H9 (cell line): ENCODE data around the gene PIK3C2A. TPM values are rescaled to one million over a fixed set of nuclear protein-coding genes. Genes with fewer than 3 reads are reported as not detected.
A peak's percentile ranks its signal among the peaks of the same experiment; 100 is the strongest.

ENCODE experiments used
- DNase-seq: peaks from one replicate; pipeline ENCODE4 v3.0.0-alpha.2; 2017
- H2AFZ ChIP-seq: one replicate; pipeline ENCODE4 v1.6.1; 2013; ENCODE audit warnings: mild to moderate bottlenecking, low read length, control low read depth, moderate library complexity
- H2AK5ac ChIP-seq: 2 replicates; pipeline ENCODE4 v1.6.1; 2013; ENCODE audit warnings: low read length, control low read depth, mixed read lengths; ENCODE audit not compliant: insufficient read length
- H2BK120ac ChIP-seq: one replicate; pipeline ENCODE4 v1.6.1; 2013; ENCODE audit warnings: low read depth, mild to moderate bottlenecking, low read length, control low read depth, inconsistent platforms; ENCODE audit not compliant: poor library complexity, severe bottlenecking
- H2BK12ac ChIP-seq: 2 replicates; pipeline ENCODE4 v1.6.1; 2013; ENCODE audit warnings: low read length, control low read depth, mixed read lengths, low read depth; ENCODE audit not compliant: insufficient read length
- H2BK15ac ChIP-seq: 2 replicates; pipeline ENCODE4 v1.6.1; 2013; ENCODE audit warnings: low read depth, low read length, control low read depth
- H2BK20ac ChIP-seq: one replicate; pipeline ENCODE4 v1.6.1; 2013; ENCODE audit warnings: low read depth, mild to moderate bottlenecking, low read length, control low read depth, inconsistent platforms; ENCODE audit not compliant: poor library complexity, severe bottlenecking
- H2BK5ac ChIP-seq: 2 replicates; pipeline ENCODE4 v1.6.1; 2013; ENCODE audit warnings: low read length, control low read depth, mixed read lengths; ENCODE audit not compliant: insufficient read length
- H3K14ac ChIP-seq: 2 replicates; pipeline ENCODE4 v1.6.1; 2013; ENCODE audit warnings: low read length, control low read depth; ENCODE audit not compliant: insufficient read depth
- H3K18ac ChIP-seq: 2 replicates; pipeline ENCODE4 v1.6.1; 2013; ENCODE audit warnings: low read depth, mild to moderate bottlenecking, mixed read lengths, low read length, control low read depth; ENCODE audit not compliant: insufficient read length
- H3K23ac ChIP-seq: 2 replicates; pipeline ENCODE4 v1.6.1; 2013; ENCODE audit warnings: low read length, control low read depth, mixed read lengths, low read depth; ENCODE audit not compliant: insufficient read length
- H3K23me2 ChIP-seq: 2 replicates; pipeline ENCODE4 v1.6.1; 2013; ENCODE audit warnings: low read depth, mild to moderate bottlenecking, mixed read lengths, low read length, control low read depth; ENCODE audit not compliant: insufficient read length, poor library complexity, severe bottlenecking
- H3K27ac ChIP-seq: 2 replicates; pipeline ENCODE4 v1.5.1; 2013; ENCODE audit warnings: low read length, control low read depth, mixed read lengths, low read depth; ENCODE audit not compliant: insufficient read length
- H3K27me3 ChIP-seq: 2 replicates; pipeline ENCODE4 v1.6.1; 2013; ENCODE audit warnings: low read length, control low read depth, inconsistent platforms; ENCODE audit not compliant: insufficient read depth
- H3K4ac ChIP-seq: 2 replicates; pipeline ENCODE4 v1.6.1; 2013; ENCODE audit warnings: low read depth, mild to moderate bottlenecking, control low read depth, inconsistent platforms, low read length, moderate library complexity
- H3K4me1 ChIP-seq: 2 replicates; pipeline ENCODE4 v1.6.1; 2013; ENCODE audit warnings: low read length, control low read depth, inconsistent platforms; ENCODE audit not compliant: insufficient read depth
- H3K4me2 ChIP-seq: 2 replicates; pipeline ENCODE4 v1.6.1; 2013; ENCODE audit warnings: low read length, control low read depth, mixed read lengths; ENCODE audit not compliant: insufficient read length, insufficient read depth
- H3K56ac ChIP-seq: 2 replicates; pipeline ENCODE4 v1.6.1; 2013; ENCODE audit warnings: low read depth, mild to moderate bottlenecking, mixed read lengths, low read length, control low read depth; ENCODE audit not compliant: insufficient read length
- H3K79me1 ChIP-seq: 2 replicates; pipeline ENCODE4 v1.6.1; 2013; ENCODE audit warnings: low read depth, mild to moderate bottlenecking, moderate library complexity, low read length, control low read depth, inconsistent platforms; ENCODE audit not compliant: insufficient read depth, poor library complexity, severe bottlenecking
- H3K79me2 ChIP-seq: 2 replicates; pipeline ENCODE4 v1.6.1; 2013; ENCODE audit warnings: low read length, control low read depth, inconsistent platforms; ENCODE audit not compliant: insufficient read depth
- H3K9ac ChIP-seq: 2 replicates; pipeline ENCODE4 v1.6.1; 2013; ENCODE audit warnings: low read length, control low read depth, mixed read lengths; ENCODE audit not compliant: insufficient read length; ENCODE audit errors: extremely low read depth
- H3K9me3 ChIP-seq: one replicate; pipeline ENCODE4 v1.6.1; 2013; ENCODE audit warnings: low read depth, low read length, inconsistent platforms; ENCODE audit not compliant: control insufficient read depth
- H3T11ph ChIP-seq: one replicate; pipeline ENCODE4 v1.6.1; 2013; ENCODE audit warnings: mild to moderate bottlenecking, low read length, control low read depth, inconsistent platforms
- H4K20me1 ChIP-seq: one replicate; pipeline ENCODE4 v1.6.1; 2013; ENCODE audit not compliant: control insufficient read depth, insufficient read length, insufficient read depth
- H4K5ac ChIP-seq: 2 replicates; pipeline ENCODE4 v1.6.1; 2013; ENCODE audit warnings: low read depth, mild to moderate bottlenecking, mixed read lengths, low read length, control low read depth; ENCODE audit not compliant: insufficient read length
- H4K8ac ChIP-seq: replicated peaks from 2 replicates; pipeline ENCODE4 v1.6.1; 2013; ENCODE audit warnings: low read length, control low read depth, mixed read lengths, low read depth; ENCODE audit not compliant: insufficient read length
- H4K91ac ChIP-seq: 2 replicates; pipeline ENCODE4 v1.6.1; 2013; ENCODE audit warnings: low read depth, mild to moderate bottlenecking, moderate library complexity, mixed read lengths, low read length, control low read depth; ENCODE audit not compliant: insufficient read length
- H3K27ac Mint-ChIP-seq, 3 experiments: 2 replicates in 2 of 3; 3 replicates in 1 of 3; pipeline ENCODE4 v1.8.0; 2020 to 2021; ENCODE audit warnings: mixed read lengths in 3 of 3, mild to moderate bottlenecking in 1 of 3, moderate library complexity in 1 of 3
- H3K27me3 Mint-ChIP-seq: 2 replicates; pipeline ENCODE4 v1.8.0; 2021; ENCODE audit warnings: low read depth, mild to moderate bottlenecking, moderate library complexity, mixed read lengths
- H3K36me3 Mint-ChIP-seq, 3 experiments: 2 replicates in 2 of 3; 3 replicates in 1 of 3; pipeline ENCODE4 v1.8.0; 2020 to 2021; ENCODE audit warnings: low read depth in 3 of 3, mixed read lengths in 3 of 3; ENCODE audit not compliant: insufficient read depth in 1 of 3
- H3K4me1 Mint-ChIP-seq, 2 experiments: 2 replicates each; pipeline ENCODE4 v1.8.0; 2020; ENCODE audit warnings: mixed read lengths in 2 of 2
- H3K4me3 Mint-ChIP-seq, 2 experiments: 2 replicates in 1 of 2; 3 replicates in 1 of 2; pipeline ENCODE4 v1.8.0; 2020 to 2021; ENCODE audit warnings: mild to moderate bottlenecking in 2 of 2, mixed read lengths in 2 of 2, moderate library complexity in 1 of 2
- H3K9me3 Mint-ChIP-seq, 2 experiments: 2 replicates in 1 of 2; 3 replicates in 1 of 2; pipeline ENCODE4 v1.8.0; 2020; ENCODE audit warnings: mild to moderate bottlenecking in 2 of 2, mixed read lengths in 2 of 2, moderate library complexity in 1 of 2
- CTCF ChIP-seq: fragments of 200-600 bp; sonication (generic); conservative IDR thresholded peaks from 3 replicates; pipeline ENCODE4 v1.8.0; 2021; ENCODE audit warnings: antibody characterized with exemption, mild to moderate bottlenecking
- WGBS: extraction: QIAGEN DNeasy Blood & Tissue Kit; methylation state at CpG from one replicate; pipeline ENCODE4 v1.1.7; 2013; ENCODE audit warnings: missing lambda C conversion rate, low lambda C conversion rate, mixed read lengths; ENCODE audit not compliant: insufficient read length; ENCODE audit errors: extremely low coverage; 5-methylcytosine and 5-hydroxymethylcytosine counted together
- long read RNA-seq: library from polyadenylated mRNA; unstranded; transcript quantifications from one replicate; pipeline ENCODE4 v2.0.0, GENCODE V29; 2020
- total RNA-seq: library from RNA; stranded (reverse); gene quantifications from 2 replicates; pipeline ENCODE4 v1.2.1, GENCODE V29; 2021

The PIK3C2A gene
- 75.8 and 82.6 TPM in 2 replicates for total RNA-seq
- long read RNA-seq, partial matches to known transcripts = 31 of 54 reads
- long read RNA-seq, other reads (novel, unspliced or antisense) = 23 of 54 reads

GRCh38 chr11:17207317-17208256 lies at the start of gene PIK3C2A:
Gene PIK3C2A (minus strand): TSS chr11:17207986. CDS start chr11:17169741, 38,245 bp downstream.
- H3K18ac ChIP-seq = peak within 1 kb of the TSS; percentile 99
- H3K23ac ChIP-seq = no peak within 1 kb of the TSS
- H3K56ac ChIP-seq = peak within 1 kb of the TSS; percentile 64
- H3K27ac Mint-ChIP-seq = peak within 1 kb of the TSS; percentile 98 to 99 (median 99)
- peak within 1 kb of the TSS; percentile 100 for H3K14ac ChIP-seq
- no peak within 1 kb of the TSS for H4K8ac ChIP-seq
- H3K23me2 ChIP-seq = peaks cover 5% of the 10 kb centered on the region
- H3K27ac ChIP-seq = peak within 1 kb of the TSS; percentile 93
- no peak within 1 kb of the TSS for H2AK5ac ChIP-seq
- peaks cover 23% of the 10 kb centered on the region; the same call in 1 of the 2 replicates for H3K79me2 ChIP-seq
- H3K4me3 Mint-ChIP-seq = peak within 1 kb of the TSS; percentile 96 to 98
- H2BK15ac ChIP-seq = 0 out of 2 replicates have a peak within 1 kb of the TSS, but pooled peaks have one; percentile 81
- peak within 1 kb of the TSS; percentile 4 for H3T11ph ChIP-seq
- H2BK12ac ChIP-seq = peak within 1 kb of the TSS; percentile 7
- peak; percentile 96 for DNase-seq
- peaks cover 24 to 32% of the 10 kb centered on the region in 2 experiments for H3K4me1 Mint-ChIP-seq
- H3K4me2 ChIP-seq = peak within 1 kb of the TSS; percentile 90
- peak within 1 kb of the TSS; percentile 96 for H3K9ac ChIP-seq
- H4K91ac ChIP-seq = peak within 1 kb of the TSS; percentile 46
- TF ChIP-seq CTCF = no peak
- H4K20me1 ChIP-seq = no peaks in the 10 kb centered on the region
- peak within 1 kb of the TSS; percentile 80 for H4K5ac ChIP-seq
- H3K27me3 ChIP-seq = no peaks in the 10 kb centered on the region
- H2BK20ac ChIP-seq = no peak within 1 kb of the TSS
- H2AFZ ChIP-seq = peak within 1 kb of the TSS; percentile 27
- H3K9me3 ChIP-seq = no peaks in the 10 kb centered on the region
- no peaks in the 10 kb centered on the region; a peak in 1 of 5 replicates for H3K9me3 Mint-ChIP-seq
- peak within 1 kb of the TSS; percentile 82 for H2BK5ac ChIP-seq
- H3K4ac ChIP-seq = peak within 1 kb of the TSS; percentile 76; the same call in 1 of the 2 replicates
- H3K4me1 ChIP-seq = no peaks in the 10 kb centered on the region
- H2BK120ac ChIP-seq = peak within 1 kb of the TSS; percentile 91
- H3K36me3 Mint-ChIP-seq = peaks cover 14 to 22% (median 14%) of the 10 kb centered on the region in 3 experiments
- no CpG with 5 or more reads among the region's 72 CpGs for WGBS
- no peaks in the 10 kb centered on the region for H3K27me3 Mint-ChIP-seq
- H3K79me1 ChIP-seq = no peaks in the 10 kb centered on the region
